ENCODE results near the gene GALE.

- TF ChIP-seq CTCF (IDR thresholded peaks at IDR 0.05) (no peak), POLR2A (IDR thresholded peaks at IDR 0.05) (no peak), POLR2AphosphoS5 (IDR thresholded peaks at IDR 0.05) (no peak)
These were observed 5.7 kb upstream of the GALE start for GRCh38 chr1:23806280-23806679.

Measured in prostate gland (tissue), 2 donors.